H9 (cell line): ENCODE measurements around the gene EXPH5. TPM values are rescaled to one million over a fixed set of nuclear protein-coding genes. Genes with fewer than 3 reads are reported as not detected.

Experiments
- DNase-seq: peaks from one replicate; pipeline ENCODE4 v3.0.0-alpha.2; 2017
- H2AFZ ChIP-seq: one replicate; pipeline ENCODE4 v1.6.1; 2013; ENCODE audit warnings: mild to moderate bottlenecking, low read length, control low read depth, moderate library complexity
- H2AK5ac ChIP-seq: 2 replicates; pipeline ENCODE4 v1.6.1; 2013; ENCODE audit warnings: low read length, control low read depth, mixed read lengths; ENCODE audit not compliant: insufficient read length
- H2BK120ac ChIP-seq: one replicate; pipeline ENCODE4 v1.6.1; 2013; ENCODE audit warnings: low read depth, mild to moderate bottlenecking, low read length, control low read depth, inconsistent platforms; ENCODE audit not compliant: poor library complexity, severe bottlenecking
- H2BK12ac ChIP-seq: 2 replicates; pipeline ENCODE4 v1.6.1; 2013; ENCODE audit warnings: low read length, control low read depth, mixed read lengths, low read depth; ENCODE audit not compliant: insufficient read length
- H2BK15ac ChIP-seq: 2 replicates; pipeline ENCODE4 v1.6.1; 2013; ENCODE audit warnings: low read depth, low read length, control low read depth
- H2BK20ac ChIP-seq: one replicate; pipeline ENCODE4 v1.6.1; 2013; ENCODE audit warnings: low read depth, mild to moderate bottlenecking, low read length, control low read depth, inconsistent platforms; ENCODE audit not compliant: poor library complexity, severe bottlenecking
- H2BK5ac ChIP-seq: 2 replicates; pipeline ENCODE4 v1.6.1; 2013; ENCODE audit warnings: low read length, control low read depth, mixed read lengths; ENCODE audit not compliant: insufficient read length
- H3K14ac ChIP-seq: 2 replicates; pipeline ENCODE4 v1.6.1; 2013; ENCODE audit warnings: low read length, control low read depth; ENCODE audit not compliant: insufficient read depth
- H3K18ac ChIP-seq: 2 replicates; pipeline ENCODE4 v1.6.1; 2013; ENCODE audit warnings: low read depth, mild to moderate bottlenecking, mixed read lengths, low read length, control low read depth; ENCODE audit not compliant: insufficient read length
- H3K23ac ChIP-seq: 2 replicates; pipeline ENCODE4 v1.6.1; 2013; ENCODE audit warnings: low read length, control low read depth, mixed read lengths, low read depth; ENCODE audit not compliant: insufficient read length
- H3K23me2 ChIP-seq: 2 replicates; pipeline ENCODE4 v1.6.1; 2013; ENCODE audit warnings: low read depth, mild to moderate bottlenecking, mixed read lengths, low read length, control low read depth; ENCODE audit not compliant: insufficient read length, poor library complexity, severe bottlenecking
- H3K27ac ChIP-seq: 2 replicates; pipeline ENCODE4 v1.5.1; 2013; ENCODE audit warnings: low read length, control low read depth, mixed read lengths, low read depth; ENCODE audit not compliant: insufficient read length
- H3K27me3 ChIP-seq: 2 replicates; pipeline ENCODE4 v1.6.1; 2013; ENCODE audit warnings: low read length, control low read depth, inconsistent platforms; ENCODE audit not compliant: insufficient read depth
- H3K4ac ChIP-seq: 2 replicates; pipeline ENCODE4 v1.6.1; 2013; ENCODE audit warnings: low read depth, mild to moderate bottlenecking, control low read depth, inconsistent platforms, low read length, moderate library complexity
- H3K4me1 ChIP-seq: 2 replicates; pipeline ENCODE4 v1.6.1; 2013; ENCODE audit warnings: low read length, control low read depth, inconsistent platforms; ENCODE audit not compliant: insufficient read depth
- H3K4me2 ChIP-seq: 2 replicates; pipeline ENCODE4 v1.6.1; 2013; ENCODE audit warnings: low read length, control low read depth, mixed read lengths; ENCODE audit not compliant: insufficient read length, insufficient read depth
- H3K56ac ChIP-seq: 2 replicates; pipeline ENCODE4 v1.6.1; 2013; ENCODE audit warnings: low read depth, mild to moderate bottlenecking, mixed read lengths, low read length, control low read depth; ENCODE audit not compliant: insufficient read length
- H3K79me1 ChIP-seq: 2 replicates; pipeline ENCODE4 v1.6.1; 2013; ENCODE audit warnings: low read depth, mild to moderate bottlenecking, moderate library complexity, low read length, control low read depth, inconsistent platforms; ENCODE audit not compliant: insufficient read depth, poor library complexity, severe bottlenecking
- H3K79me2 ChIP-seq: 2 replicates; pipeline ENCODE4 v1.6.1; 2013; ENCODE audit warnings: low read length, control low read depth, inconsistent platforms; ENCODE audit not compliant: insufficient read depth
- H3K9ac ChIP-seq: 2 replicates; pipeline ENCODE4 v1.6.1; 2013; ENCODE audit warnings: low read length, control low read depth, mixed read lengths; ENCODE audit not compliant: insufficient read length; ENCODE audit errors: extremely low read depth
- H3K9me3 ChIP-seq: one replicate; pipeline ENCODE4 v1.6.1; 2013; ENCODE audit warnings: low read depth, low read length, inconsistent platforms; ENCODE audit not compliant: control insufficient read depth
- H3T11ph ChIP-seq: one replicate; pipeline ENCODE4 v1.6.1; 2013; ENCODE audit warnings: mild to moderate bottlenecking, low read length, control low read depth, inconsistent platforms
- H4K20me1 ChIP-seq: one replicate; pipeline ENCODE4 v1.6.1; 2013; ENCODE audit not compliant: control insufficient read depth, insufficient read length, insufficient read depth
- H4K5ac ChIP-seq: 2 replicates; pipeline ENCODE4 v1.6.1; 2013; ENCODE audit warnings: low read depth, mild to moderate bottlenecking, mixed read lengths, low read length, control low read depth; ENCODE audit not compliant: insufficient read length
- H4K8ac ChIP-seq: replicated peaks from 2 replicates; pipeline ENCODE4 v1.6.1; 2013; ENCODE audit warnings: low read length, control low read depth, mixed read lengths, low read depth; ENCODE audit not compliant: insufficient read length
- H4K91ac ChIP-seq: 2 replicates; pipeline ENCODE4 v1.6.1; 2013; ENCODE audit warnings: low read depth, mild to moderate bottlenecking, moderate library complexity, mixed read lengths, low read length, control low read depth; ENCODE audit not compliant: insufficient read length
- H3K27ac Mint-ChIP-seq, 3 experiments: 2 replicates in 2 of 3; 3 replicates in 1 of 3; pipeline ENCODE4 v1.8.0; 2020 to 2021; ENCODE audit warnings: mixed read lengths in 3 of 3, mild to moderate bottlenecking in 1 of 3, moderate library complexity in 1 of 3
- H3K27me3 Mint-ChIP-seq: 2 replicates; pipeline ENCODE4 v1.8.0; 2021; ENCODE audit warnings: low read depth, mild to moderate bottlenecking, moderate library complexity, mixed read lengths
- H3K36me3 Mint-ChIP-seq, 3 experiments: 2 replicates in 2 of 3; 3 replicates in 1 of 3; pipeline ENCODE4 v1.8.0; 2020 to 2021; ENCODE audit warnings: low read depth in 3 of 3, mixed read lengths in 3 of 3; ENCODE audit not compliant: insufficient read depth in 1 of 3
- H3K4me1 Mint-ChIP-seq, 2 experiments: 2 replicates each; pipeline ENCODE4 v1.8.0; 2020; ENCODE audit warnings: mixed read lengths in 2 of 2
- H3K4me3 Mint-ChIP-seq, 2 experiments: 2 replicates in 1 of 2; 3 replicates in 1 of 2; pipeline ENCODE4 v1.8.0; 2020 to 2021; ENCODE audit warnings: mild to moderate bottlenecking in 2 of 2, mixed read lengths in 2 of 2, moderate library complexity in 1 of 2
- H3K9me3 Mint-ChIP-seq, 2 experiments: 2 replicates in 1 of 2; 3 replicates in 1 of 2; pipeline ENCODE4 v1.8.0; 2020; ENCODE audit warnings: mild to moderate bottlenecking in 2 of 2, mixed read lengths in 2 of 2, moderate library complexity in 1 of 2
- CTCF ChIP-seq: fragments of 200-600 bp; sonication (generic); conservative IDR thresholded peaks from 3 replicates; pipeline ENCODE4 v1.8.0; 2021; ENCODE audit warnings: antibody characterized with exemption, mild to moderate bottlenecking
- WGBS: extraction: QIAGEN DNeasy Blood & Tissue Kit; methylation state at CpG from one replicate; pipeline ENCODE4 v1.1.7; 2013; ENCODE audit warnings: missing lambda C conversion rate, low lambda C conversion rate, mixed read lengths; ENCODE audit not compliant: insufficient read length; ENCODE audit errors: extremely low coverage; 5-methylcytosine and 5-hydroxymethylcytosine counted together
- total RNA-seq: library from RNA; stranded (reverse); gene quantifications from 2 replicates; pipeline ENCODE4 v1.2.1, GENCODE V29; 2021

The EXPH5 gene
- total RNA-seq, 1 experiment from 2014 or later: 3.1 TPM

GRCh38 chr11:108620958-108621772 lies 27.6 kb upstream of the EXPH5 start:
- H3K23me2 ChIP-seq: no peaks in the 10 kb centered on the region
- no peak overlapping the region for H3T11ph ChIP-seq
- WGBS: no CpG with 5 or more reads among the region's 2 CpGs
- H3K4me1 ChIP-seq: no peaks in the 10 kb centered on the region
- no peak overlapping the region for H3K56ac ChIP-seq
- H3K9ac ChIP-seq: no peak overlapping the region
- H3K4me2 ChIP-seq: no peak overlapping the region
- no peaks in the 10 kb centered on the region for H3K79me2 ChIP-seq
- H3K4me3 Mint-ChIP-seq: no peak overlapping the region
- no peaks in the 10 kb centered on the region for H3K9me3 ChIP-seq
- H2BK20ac ChIP-seq: no peak overlapping the region
- no peak overlapping the region for H4K91ac ChIP-seq
- peaks cover 6 to 8% of the 10 kb centered on the region in 2 experiments for H3K4me1 Mint-ChIP-seq
- no peak overlapping the region for H3K27ac Mint-ChIP-seq
- H4K5ac ChIP-seq: no peak overlapping the region
- H3K4ac ChIP-seq: no peak overlapping the region
- H3K9me3 Mint-ChIP-seq: peaks cover 0 to 2% of the 10 kb centered on the region in 2 experiments; a peak in 1 of 5 replicates
- H2BK120ac ChIP-seq: no peak overlapping the region
- no peak overlapping the region for H2BK12ac ChIP-seq
- H3K27ac ChIP-seq: no peak overlapping the region
- H4K8ac ChIP-seq: no peak overlapping the region
- H3K27me3 ChIP-seq: no peaks in the 10 kb centered on the region
- H3K23ac ChIP-seq: no peak overlapping the region
- no peak for DNase-seq
- H4K20me1 ChIP-seq: no peaks in the 10 kb centered on the region
- H3K14ac ChIP-seq: no peak overlapping the region
- H2BK15ac ChIP-seq: no peak overlapping the region
- no peaks in the 10 kb centered on the region for H3K27me3 Mint-ChIP-seq
- H3K18ac ChIP-seq: no peak overlapping the region
- TF ChIP-seq CTCF: no peak
- H2AFZ ChIP-seq: no peak overlapping the region
- no peaks in the 10 kb centered on the region; a peak in 1 of 7 replicates for H3K36me3 Mint-ChIP-seq
- no peaks in the 10 kb centered on the region for H3K79me1 ChIP-seq
- no peak overlapping the region for H2BK5ac ChIP-seq
- H2AK5ac ChIP-seq: no peak overlapping the region
